ENCODE data around the gene UTF1. TPM values are rescaled to one million over a fixed set of nuclear protein-coding genes. Genes with fewer than 3 reads are reported as not detected.

Gene UTF1
- total RNA-seq, 1 experiment from 2014 or later = 8.8 TPM

GRCh38 chr10:133249094-133249780 lies 19.2 kb downstream of the UTF1 start:
- Histone ChIP-seq H3K27me3 (ENCODE audit: control insufficient read depth, insufficient read depth, low read length) (no peaks in the 10 kb centered on the region), H3K36me3 (replicated peaks; ENCODE audit: control insufficient read depth, insufficient read depth, low read length) (no peaks in the 10 kb centered on the region), H3K4me3 (ENCODE audit: insufficient read depth, low read depth, low read length) (no peak overlapping the region)
- DNase-seq = no peak

GRCh38 chr10:133249975-133250754 lies 20.1 kb downstream of the UTF1 start:
- DNase-seq = no peak

GRCh38 chr10:133251388-133252222 lies 21.6 kb downstream of the UTF1 start:
- no peak overlapping the region for H3K4me3 ChIP-seq (ENCODE audit: insufficient read depth, low read depth, low read length)

More at GRCh38 chr10:133249975-133250754, 20.1 kb downstream of the UTF1 start:
- Histone ChIP-seq H3K27me3 (ENCODE audit: control insufficient read depth, insufficient read depth, low read length) (no peaks in the 10 kb centered on the region), H3K4me3 (ENCODE audit: insufficient read depth, low read depth, low read length) (no peak overlapping the region), H3K36me3 (replicated peaks; ENCODE audit: control insufficient read depth, insufficient read depth, low read length) (no peaks in the 10 kb centered on the region)

GRCh38 chr10:133252223-133252552 lies 22.2 kb downstream of the UTF1 start:
- no peaks in the 10 kb centered on the region for H3K36me3 ChIP-seq (replicated peaks; ENCODE audit: control insufficient read depth, insufficient read depth, low read length)
- no peaks in the 10 kb centered on the region for H3K27me3 ChIP-seq (ENCODE audit: control insufficient read depth, insufficient read depth, low read length)
- DNase-seq = no peak

More at GRCh38 chr10:133251388-133252222, 21.6 kb downstream of the UTF1 start:
- Histone ChIP-seq H3K36me3 (replicated peaks; ENCODE audit: control insufficient read depth, insufficient read depth, low read length) (no peaks in the 10 kb centered on the region), H3K27me3 (ENCODE audit: control insufficient read depth, insufficient read depth, low read length) (no peaks in the 10 kb centered on the region)
- DNase-seq = no peak

GRCh38 chr10:133253361-133253955 lies 23.4 kb downstream of the UTF1 start:
- H3K4me3 ChIP-seq (ENCODE audit: insufficient read depth, low read depth, low read length) = no peak overlapping the region
- H3K36me3 ChIP-seq (replicated peaks; ENCODE audit: control insufficient read depth, insufficient read depth, low read length) = no peaks in the 10 kb centered on the region
- no peaks in the 10 kb centered on the region for H3K27me3 ChIP-seq (ENCODE audit: control insufficient read depth, insufficient read depth, low read length)
- DNase-seq = no peak

More at GRCh38 chr10:133252223-133252552, 22.2 kb downstream of the UTF1 start:
- H3K4me3 ChIP-seq (ENCODE audit: insufficient read depth, low read depth, low read length) = no peak overlapping the region

- no peaks in the 10 kb centered on the region for H3K27me3 ChIP-seq (ENCODE audit: control insufficient read depth, insufficient read depth, low read length)
- no peak for DNase-seq
- no peaks in the 10 kb centered on the region for H3K36me3 ChIP-seq (replicated peaks; ENCODE audit: control insufficient read depth, insufficient read depth, low read length)
- H3K4me3 ChIP-seq (ENCODE audit: insufficient read depth, low read depth, low read length) = no peak overlapping the region
These were observed 24.6 kb downstream of the UTF1 start for GRCh38 chr10:133254421-133255120.

- no peak for DNase-seq
- no peaks in the 10 kb centered on the region for H3K36me3 ChIP-seq (replicated peaks; ENCODE audit: control insufficient read depth, insufficient read depth, low read length)
- H3K27me3 ChIP-seq (ENCODE audit: control insufficient read depth, insufficient read depth, low read length) = no peaks in the 10 kb centered on the region
- no peak overlapping the region for H3K4me3 ChIP-seq (ENCODE audit: insufficient read depth, low read depth, low read length)
These were observed 25.3 kb downstream of the UTF1 start for GRCh38 chr10:133255323-133255722.

GRCh38 chr10:133257489-133258065 lies 27.6 kb downstream of the UTF1 start:
- peak; percentile 94 for DNase-seq
- peak overlapping the region; percentile 34 for H3K4me3 ChIP-seq (ENCODE audit: insufficient read depth, low read depth, low read length)
- H3K36me3 ChIP-seq (replicated peaks; ENCODE audit: control insufficient read depth, insufficient read depth, low read length) = no peaks in the 10 kb centered on the region
- peaks cover 4% of the 10 kb centered on the region for H3K27me3 ChIP-seq (ENCODE audit: control insufficient read depth, insufficient read depth, low read length)

- H3K27me3 ChIP-seq (ENCODE audit: control insufficient read depth, insufficient read depth, low read length) = peaks cover 9% of the 10 kb centered on the region
- peak; percentile 70 for DNase-seq
- no peak overlapping the region for H3K4me3 ChIP-seq (ENCODE audit: insufficient read depth, low read depth, low read length)
- no peaks in the 10 kb centered on the region for H3K36me3 ChIP-seq (replicated peaks; ENCODE audit: control insufficient read depth, insufficient read depth, low read length)
These were observed 28.2 kb downstream of the UTF1 start for GRCh38 chr10:133258066-133258817.

GRCh38 chr10:133258818-133259601 lies 29.0 kb downstream of the UTF1 start:
- no peak for DNase-seq
- no peak overlapping the region for H3K4me3 ChIP-seq (ENCODE audit: insufficient read depth, low read depth, low read length)
- H3K27me3 ChIP-seq (ENCODE audit: control insufficient read depth, insufficient read depth, low read length) = peaks cover 12% of the 10 kb centered on the region
- no peaks in the 10 kb centered on the region for H3K36me3 ChIP-seq (replicated peaks; ENCODE audit: control insufficient read depth, insufficient read depth, low read length)

GRCh38 chr10:133259602-133259989 lies 29.6 kb downstream of the UTF1 start:
- no peaks in the 10 kb centered on the region for H3K36me3 ChIP-seq (replicated peaks; ENCODE audit: control insufficient read depth, insufficient read depth, low read length)
- H3K4me3 ChIP-seq (ENCODE audit: insufficient read depth, low read depth, low read length) = no peak overlapping the region
- DNase-seq = no peak
- peaks cover 14% of the 10 kb centered on the region for H3K27me3 ChIP-seq (ENCODE audit: control insufficient read depth, insufficient read depth, low read length)

GRCh38 chr10:133260895-133261725 lies 31.1 kb downstream of the UTF1 start:
- Histone ChIP-seq H3K36me3 (replicated peaks; ENCODE audit: control insufficient read depth, insufficient read depth, low read length) (no peaks in the 10 kb centered on the region), H3K27me3 (ENCODE audit: control insufficient read depth, insufficient read depth, low read length) (peaks cover 14% of the 10 kb centered on the region), H3K4me3 (ENCODE audit: insufficient read depth, low read depth, low read length) (peak overlapping the region; percentile 56)
- DNase-seq = peak; percentile 90
